ENCODE measurements around the gene MX1.
A peak's percentile ranks its signal among the peaks of the same experiment; 100 is the strongest.

The MX1 gene

DNA sequence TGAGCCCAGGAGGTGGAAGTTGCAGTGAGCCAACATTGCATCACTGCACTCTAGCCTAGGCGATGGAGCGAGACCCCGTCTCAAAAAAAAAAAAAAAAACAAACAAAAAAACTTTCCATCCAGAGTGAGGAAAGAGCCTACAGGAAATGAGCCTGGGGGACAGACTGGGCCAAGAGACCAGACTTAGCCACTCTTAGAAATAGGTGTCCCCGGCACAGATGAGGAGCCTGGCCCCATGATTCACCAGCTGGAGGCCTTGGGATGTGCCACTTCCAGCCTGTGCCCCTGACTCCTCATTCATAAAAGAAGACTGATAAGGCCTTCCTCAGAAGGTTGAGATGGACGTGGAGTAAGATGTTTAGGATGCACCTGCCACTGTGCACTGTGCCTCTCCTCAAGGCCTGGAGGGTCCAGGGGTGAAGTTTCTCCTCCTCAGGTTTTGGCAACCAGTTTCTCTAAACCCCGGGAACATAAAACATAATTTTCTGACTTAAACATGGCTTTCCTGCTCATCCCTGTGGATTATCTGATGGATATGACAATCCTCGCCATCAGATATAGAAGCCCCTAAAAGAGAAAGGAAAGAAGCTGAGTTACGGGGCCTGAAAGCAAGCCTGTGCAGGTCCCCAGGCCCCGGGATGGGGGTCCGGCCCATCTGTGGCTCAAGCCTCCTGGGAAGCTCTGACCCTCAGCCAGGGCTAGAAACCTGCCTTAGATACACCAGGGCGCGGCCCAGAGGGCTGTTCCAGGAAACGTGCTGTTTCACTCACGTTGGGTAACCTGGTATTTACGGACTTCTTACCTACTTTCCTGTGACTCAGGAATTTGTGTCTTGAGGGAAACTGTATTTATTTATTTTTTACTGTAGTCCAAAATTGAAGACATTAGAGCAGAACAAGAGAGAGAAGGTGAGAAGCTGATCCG is 26.0 kb downstream of the MX1 start:
- no peak overlapping the region for H3K4me3 ChIP-seq (ENCODE audit: low read depth, low read length)
- no peak for DNase-seq (ENCODE audit: low read depth)

DNA sequence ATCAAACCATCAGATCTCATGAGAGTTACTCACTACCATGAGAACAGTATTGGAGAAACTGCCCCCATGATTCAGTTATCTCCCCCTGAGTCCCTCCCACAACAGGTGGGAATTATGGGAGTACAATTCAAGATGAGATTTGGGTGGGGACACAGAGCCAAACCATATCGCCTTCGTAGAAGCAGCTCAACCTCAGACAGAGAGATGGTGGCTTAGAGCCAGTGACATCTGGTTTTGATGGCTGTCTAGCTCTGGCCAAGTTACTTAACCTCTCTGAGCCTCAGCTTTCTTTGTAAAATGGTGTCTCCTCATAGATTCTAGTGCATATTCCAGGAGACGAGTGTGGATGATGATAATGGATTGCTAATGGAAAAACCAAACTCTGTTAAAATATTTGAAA is 27.2 kb downstream of the MX1 start:
- no peak for DNase-seq (ENCODE audit: low read depth)
- H3K4me3 ChIP-seq (ENCODE audit: low read depth, low read length) = no peak overlapping the region

DNA sequence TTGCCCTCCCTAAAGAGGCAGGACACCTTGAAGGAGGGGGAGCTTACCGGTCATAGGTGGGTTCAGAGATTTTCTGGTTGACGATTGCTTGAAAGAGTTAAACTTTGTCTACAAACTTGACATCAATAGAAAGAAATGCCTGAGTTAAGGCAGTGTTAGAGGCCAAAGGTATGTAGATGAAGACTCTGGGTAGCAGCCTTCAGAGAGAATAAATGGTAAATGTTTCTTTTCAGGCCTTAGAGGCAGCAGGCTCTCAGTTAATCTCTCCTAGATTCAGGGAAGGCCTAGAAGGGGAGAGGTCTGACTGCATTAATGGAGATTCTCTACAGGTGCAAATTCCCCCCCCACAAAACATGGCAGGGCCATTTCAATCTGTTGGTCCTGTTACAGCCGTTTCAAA is 27.7 kb downstream of the MX1 start:
- no peak overlapping the region for H3K4me3 ChIP-seq (ENCODE audit: low read depth, low read length)
- DNase-seq (ENCODE audit: low read depth) = no peak

DNA sequence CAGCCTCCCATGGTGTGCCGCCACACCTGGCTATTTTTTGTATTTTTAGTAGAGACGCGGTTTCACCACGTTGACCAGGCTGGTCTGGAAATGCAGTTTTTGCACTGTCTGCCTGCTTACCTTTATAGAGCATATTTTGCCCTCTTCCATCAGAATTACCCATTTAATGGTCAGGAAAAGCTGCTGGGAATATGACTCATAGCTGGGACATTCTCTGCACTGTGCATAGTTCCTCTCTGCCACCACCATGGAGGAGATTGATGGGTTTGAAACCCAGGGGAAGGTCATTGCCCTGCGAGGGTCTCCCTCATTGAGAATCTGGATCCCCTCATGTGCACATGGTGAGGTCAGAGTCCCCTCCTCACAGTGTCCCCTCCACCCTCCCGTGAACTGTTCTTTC is 32.1 kb downstream of the MX1 start:
- no peak for DNase-seq (ENCODE audit: low read depth)
- no peak overlapping the region for H3K4me3 ChIP-seq (ENCODE audit: low read depth, low read length)

DNA sequence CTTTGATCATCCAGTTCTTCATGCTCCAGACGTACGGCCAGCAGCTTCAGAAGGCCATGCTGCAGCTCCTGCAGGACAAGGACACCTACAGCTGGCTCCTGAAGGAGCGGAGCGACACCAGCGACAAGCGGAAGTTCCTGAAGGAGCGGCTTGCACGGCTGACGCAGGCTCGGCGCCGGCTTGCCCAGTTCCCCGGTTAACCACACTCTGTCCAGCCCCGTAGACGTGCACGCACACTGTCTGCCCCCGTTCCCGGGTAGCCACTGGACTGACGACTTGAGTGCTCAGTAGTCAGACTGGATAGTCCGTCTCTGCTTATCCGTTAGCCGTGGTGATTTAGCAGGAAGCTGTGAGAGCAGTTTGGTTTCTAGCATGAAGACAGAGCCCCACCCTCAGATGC is 32.5 kb downstream of the MX1 start:
- no peak for DNase-seq (ENCODE audit: low read depth)
- no peak overlapping the region for H3K4me3 ChIP-seq (ENCODE audit: low read depth, low read length)

DNA sequence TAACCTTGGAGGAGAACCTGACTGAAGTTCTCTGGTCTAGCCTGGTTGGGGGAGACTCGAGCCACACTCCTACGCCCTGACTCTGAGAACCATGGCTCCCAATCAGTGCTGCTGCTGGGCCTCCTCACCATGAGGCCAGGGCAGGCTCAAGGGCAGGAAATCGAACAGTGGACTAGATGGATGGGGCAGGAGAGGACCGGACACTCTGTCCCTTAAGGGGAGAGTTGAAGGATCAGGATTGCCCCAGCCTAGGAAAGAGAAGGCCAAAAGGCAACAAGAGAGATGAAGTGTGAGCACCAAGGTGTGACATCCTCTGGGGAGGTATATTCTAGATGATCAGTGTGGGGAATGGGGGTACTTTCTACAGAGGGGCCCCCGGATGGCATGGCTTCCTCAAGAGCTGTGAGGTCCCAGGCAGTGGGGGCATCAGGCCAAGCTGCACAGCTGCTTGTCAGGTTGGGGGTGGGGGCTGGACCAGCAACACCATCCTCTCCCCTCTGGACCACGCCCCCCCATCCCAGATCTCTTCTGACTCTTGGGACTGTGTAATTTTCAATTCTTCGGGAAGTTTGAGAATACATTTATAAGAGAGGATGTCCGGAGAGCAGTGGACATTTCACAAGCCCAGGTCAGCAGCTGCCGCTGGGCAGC is 34.0 kb downstream of the MX1 start:
- DNase-seq (ENCODE audit: low read depth) = no peak
- H3K4me3 ChIP-seq (ENCODE audit: low read depth, low read length) = no peak overlapping the region

DNA sequence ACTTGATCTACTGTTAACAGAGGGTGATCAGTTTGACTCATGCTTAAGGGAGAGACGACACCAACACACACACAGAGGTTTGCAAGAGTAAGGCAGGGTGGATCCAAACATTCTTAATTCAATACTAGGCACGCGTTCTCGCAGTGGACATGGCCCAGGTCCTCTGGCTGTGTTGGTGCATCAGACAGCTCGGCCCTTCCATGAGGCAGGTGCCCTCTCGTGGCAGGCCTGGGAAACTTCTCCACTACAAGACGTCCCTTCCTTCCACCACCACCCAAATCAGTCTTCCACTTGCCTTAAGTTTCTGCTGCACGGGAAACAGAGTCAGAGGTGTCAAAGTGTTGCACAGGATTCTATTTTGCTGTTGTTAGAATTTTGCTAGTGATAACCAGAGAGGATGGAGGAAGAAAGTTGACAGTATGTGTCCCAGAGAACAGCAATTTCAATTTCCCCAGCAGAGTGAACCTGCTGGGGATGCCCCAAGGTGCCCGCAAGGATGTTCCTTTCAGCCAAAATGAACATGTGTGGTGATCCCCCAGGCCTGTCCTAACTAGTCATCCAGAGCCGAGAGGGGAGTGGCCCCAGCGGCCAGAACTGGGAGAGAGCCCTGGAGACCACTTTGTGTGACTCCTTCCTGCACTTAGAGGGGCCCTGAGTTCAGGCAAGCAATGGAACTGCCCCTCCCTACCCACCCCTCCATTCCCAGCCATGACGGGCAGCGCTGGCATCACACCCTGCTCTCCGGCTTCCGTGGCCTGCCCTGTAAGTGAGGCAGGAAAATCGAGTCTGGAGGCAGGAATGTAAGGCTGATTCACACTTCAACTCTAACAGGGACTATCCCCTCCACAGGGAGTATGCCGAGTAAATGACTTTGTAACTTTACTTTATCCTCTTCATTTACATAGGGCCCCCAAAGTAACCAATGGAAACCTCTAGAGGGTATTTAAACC is 34.8 kb downstream of the MX1 start:
- DNase-seq (ENCODE audit: low read depth) = peak; percentile 33

DNA sequence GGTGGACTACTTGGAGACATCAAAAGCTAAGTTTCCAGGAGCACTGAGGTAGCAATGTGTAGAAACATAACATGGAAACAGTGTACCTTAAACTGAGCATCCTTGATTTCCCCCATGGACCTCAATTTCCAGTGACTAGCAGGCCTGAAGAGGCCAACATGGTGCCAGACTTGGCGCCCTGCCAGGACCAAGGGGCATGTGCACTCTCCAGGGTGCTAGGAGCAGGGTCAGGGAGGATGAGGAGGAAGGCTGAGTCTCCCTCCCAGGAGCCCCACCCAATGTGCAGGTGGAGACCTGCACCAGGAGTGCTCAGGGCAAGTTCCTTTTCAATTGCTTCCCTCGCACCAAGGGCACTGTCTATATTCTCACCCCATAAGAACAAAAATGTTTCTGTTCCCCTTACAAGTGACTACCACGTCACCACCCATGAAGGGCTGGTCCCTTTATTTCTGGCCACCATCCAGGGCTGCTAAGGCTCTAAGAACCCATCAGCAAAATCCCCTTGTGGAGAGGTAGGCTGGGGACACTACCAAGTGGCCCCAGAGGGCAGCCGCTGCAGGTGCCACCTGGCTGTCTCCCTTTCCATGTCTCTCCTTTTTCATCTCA is 39.2 kb downstream of the MX1 start:
- H3K4me3 ChIP-seq (ENCODE audit: low read depth, low read length) = no peak overlapping the region
- DNase-seq (ENCODE audit: low read depth) = no peak

More for the DNA sequence above, 34.8 kb downstream of the MX1 start:
- H3K4me3 ChIP-seq (ENCODE audit: low read depth, low read length) = no peak overlapping the region

DNA sequence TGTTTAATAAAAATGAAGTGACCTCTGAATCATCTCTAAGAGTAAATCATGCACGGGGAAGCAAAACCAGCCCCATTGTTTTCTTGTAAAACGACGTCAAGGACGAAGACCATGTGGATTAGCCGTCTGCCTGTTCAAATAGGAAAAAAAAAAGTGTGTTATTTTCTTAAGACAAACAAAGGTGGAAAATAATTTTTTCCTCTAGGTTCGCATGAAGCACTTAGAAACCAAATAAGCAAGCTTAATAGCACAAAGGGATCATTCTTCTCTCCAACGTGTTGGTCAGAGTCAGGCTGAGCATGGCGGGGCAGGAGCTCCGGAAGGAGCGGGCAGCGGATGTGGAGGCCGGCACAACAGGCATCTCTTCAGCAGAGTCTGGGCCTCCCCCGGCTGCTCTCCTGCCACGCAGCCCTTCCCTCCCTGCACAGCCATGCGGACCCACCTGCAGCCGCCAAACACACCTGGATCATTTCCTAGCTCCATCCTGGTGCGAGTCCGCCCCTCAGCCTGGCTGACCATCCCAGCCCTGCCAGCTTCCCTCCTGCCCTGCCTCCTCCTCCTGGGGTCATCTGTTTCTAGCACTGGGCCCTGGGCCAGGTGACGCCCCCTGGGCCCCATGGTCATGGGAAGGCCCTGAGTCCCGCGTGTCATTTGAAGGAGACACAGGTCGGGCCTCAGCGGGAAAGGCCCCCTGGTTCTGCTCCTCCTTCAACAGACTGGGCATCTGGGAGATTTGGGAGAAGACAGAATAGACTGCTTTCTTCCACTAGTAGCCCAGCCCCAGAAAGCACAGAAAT is 40.2 kb downstream of the MX1 start:
- DNase-seq (ENCODE audit: low read depth) = no peak
- no peak overlapping the region for H3K4me3 ChIP-seq (ENCODE audit: low read depth, low read length)

DNA sequence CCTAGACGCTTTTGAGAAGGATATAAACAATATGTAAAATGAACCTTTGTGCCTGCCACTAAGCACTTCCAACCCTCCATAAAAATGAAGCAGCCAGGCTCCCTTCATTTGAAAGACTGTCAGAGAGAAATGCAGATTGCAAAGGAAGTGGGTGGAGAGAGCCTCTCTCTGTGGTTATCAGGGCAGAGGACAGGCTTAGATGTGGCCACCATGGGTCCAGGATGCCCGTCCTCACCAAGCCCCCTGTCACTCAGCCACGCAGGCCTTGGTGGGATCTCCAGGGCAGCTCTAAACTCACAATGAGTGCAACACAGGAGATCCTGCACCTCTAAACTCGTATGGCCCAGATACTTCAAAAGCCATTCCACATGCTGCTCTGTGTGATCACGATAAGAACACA is 44.0 kb downstream of the MX1 start:
- no peak overlapping the region for H3K4me3 ChIP-seq (ENCODE audit: low read depth, low read length)
- no peak for DNase-seq (ENCODE audit: low read depth)

DNA sequence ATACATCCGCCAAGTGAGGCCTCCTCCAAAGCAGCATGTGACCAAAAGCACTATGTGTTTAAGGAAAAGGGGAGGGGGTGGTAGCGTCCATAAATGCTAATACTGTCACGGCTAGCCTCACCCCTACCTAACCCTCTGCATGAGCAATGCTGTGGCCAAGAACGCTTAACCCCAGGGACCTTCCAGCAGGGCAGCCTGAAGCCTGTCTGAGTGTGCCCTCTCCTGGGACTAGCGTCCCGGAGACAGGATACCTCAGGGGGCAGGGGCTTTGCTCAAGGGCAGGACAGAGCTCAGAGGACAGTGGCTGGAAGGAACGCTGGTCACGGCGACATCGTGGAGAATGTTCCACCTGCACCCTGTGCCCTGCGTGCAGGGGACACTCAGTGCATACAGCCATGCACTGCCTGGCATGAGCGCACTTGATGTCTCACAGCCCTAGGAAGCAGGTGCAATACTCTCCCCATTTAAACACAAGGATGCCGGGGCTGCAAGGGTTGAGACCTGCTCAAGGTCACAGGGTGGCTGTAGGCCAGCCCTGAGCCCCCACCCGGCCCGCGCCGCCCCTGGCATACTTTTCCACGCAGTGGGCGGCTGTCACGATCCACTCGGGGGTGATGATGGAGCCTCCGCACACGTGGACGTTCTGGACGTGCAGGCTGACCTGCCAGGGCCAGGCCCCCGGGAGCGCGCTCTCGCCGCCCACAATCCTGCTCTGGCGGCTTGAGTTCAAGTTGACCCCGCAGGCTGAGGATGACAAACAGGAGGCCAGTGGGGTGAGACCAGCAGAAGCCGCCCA is 46.9 kb downstream of the MX1 start:
- DNase-seq (ENCODE audit: low read depth) = no peak
- no peak overlapping the region for H3K4me3 ChIP-seq (ENCODE audit: low read depth, low read length)

DNA sequence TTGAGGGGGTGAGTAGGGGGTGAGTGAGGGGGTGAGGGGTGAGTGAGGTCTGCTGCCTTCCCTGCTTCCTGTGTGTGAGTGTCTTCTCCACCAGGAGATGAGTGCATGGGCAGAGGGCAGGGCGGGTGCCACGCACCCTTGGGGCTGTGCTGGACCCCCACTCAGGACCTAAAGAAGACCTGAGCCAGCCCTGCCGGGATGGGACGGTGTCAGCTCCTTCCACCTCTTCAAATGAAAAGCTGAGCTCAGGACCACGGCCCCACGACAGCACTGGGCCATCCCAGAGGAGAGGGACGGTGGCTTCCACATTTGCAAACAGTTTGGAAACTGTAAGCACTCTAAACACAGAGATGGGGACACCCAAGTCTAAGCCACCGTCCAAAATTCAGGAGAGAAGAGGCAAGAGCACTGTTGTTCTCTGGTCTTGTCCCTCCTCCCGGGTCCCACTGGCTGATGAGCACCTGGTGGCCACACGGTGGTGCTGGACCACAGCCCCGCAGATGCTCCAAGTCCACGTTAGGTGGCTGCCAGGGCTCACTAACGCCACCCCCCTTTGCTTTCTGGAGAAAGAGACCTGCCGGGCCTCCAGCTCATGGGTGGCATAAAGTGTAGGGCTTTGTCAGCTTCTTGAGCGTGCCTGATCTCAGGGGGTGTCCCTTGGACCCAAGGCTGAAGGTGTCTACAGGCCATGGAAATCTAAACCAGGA is 49.8 kb downstream of the MX1 start:
- no peak overlapping the region for H3K4me3 ChIP-seq (ENCODE audit: low read depth, low read length)
- no peak for DNase-seq (ENCODE audit: low read depth)

DNA sequence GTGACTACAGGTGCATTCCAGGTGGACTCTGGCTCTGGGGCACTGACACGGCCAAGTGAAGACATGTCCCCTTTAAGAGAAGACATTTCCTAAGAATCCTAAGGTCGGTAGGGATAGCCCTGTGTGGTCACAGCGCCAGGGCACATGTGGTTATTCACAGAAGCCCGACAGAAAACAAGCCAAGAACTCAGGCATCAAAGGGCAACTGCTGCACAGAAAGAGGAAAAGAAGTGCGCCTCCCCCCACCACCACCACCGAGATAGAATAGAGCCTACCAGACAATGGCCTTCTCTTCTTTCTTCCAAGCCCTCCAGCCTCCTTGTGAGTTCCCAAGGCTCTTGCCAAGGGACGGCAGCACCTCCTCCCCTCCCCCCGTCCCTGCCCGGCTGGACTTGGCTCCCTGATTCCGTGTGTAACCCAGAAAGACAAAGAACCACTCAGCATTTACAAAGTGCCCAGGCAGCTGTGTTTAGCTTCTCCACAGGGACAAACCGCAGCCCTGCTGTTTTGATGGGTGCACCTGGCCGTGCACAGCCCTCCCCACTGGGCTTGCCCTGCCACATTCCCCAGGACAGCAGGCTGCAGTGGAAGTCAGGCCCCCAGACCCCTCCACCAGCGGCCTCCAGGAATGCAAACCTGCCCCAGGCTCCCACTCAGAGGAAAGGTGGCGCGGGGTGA is 51.7 kb downstream of the MX1 start:
- no peak overlapping the region for H3K4me3 ChIP-seq (ENCODE audit: low read depth, low read length)
- no peak for DNase-seq (ENCODE audit: low read depth)

DNA sequence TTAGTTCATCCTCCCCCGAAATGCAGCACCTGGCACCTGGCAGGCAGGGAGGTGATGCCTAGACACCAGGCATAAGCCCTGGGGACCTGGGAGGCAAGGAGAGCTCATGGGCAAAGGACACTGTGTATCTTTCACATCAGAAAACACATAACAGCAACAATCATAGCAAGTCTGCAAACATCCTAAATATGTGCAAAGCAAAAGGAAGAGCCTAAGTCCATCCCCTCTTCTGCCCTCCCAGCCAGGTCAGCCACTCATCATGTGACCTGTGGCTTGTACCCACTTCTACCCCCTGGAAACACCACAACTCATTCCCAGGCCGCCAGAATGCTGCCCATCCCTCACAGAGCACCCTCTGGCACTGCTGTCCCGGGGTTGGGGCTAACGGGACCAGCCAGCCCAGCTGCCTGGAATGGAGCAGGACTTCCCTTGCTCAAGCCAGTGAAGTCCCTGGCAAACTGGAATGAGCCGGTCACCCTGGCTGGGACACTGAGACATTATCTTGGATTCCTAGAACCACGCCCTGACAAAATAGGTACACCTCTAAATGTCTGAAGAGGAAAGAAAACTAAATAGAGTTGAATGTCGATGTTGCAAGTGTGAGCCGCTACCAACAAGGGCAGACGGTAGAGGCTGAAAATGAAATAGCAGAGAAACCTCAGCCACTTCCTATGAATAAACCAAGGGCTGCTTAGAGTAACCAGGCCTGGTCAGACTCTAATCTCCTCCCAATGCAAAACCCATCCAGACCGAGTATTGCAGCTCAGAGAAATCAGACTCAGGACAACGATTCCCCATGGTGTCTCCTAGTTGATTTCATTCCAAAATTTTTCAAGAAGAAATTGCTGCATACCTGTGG is 52.5 kb downstream of the MX1 start:
- DNase-seq (ENCODE audit: low read depth) = no peak
- no peak overlapping the region for H3K4me3 ChIP-seq (ENCODE audit: low read depth, low read length)

DNA sequence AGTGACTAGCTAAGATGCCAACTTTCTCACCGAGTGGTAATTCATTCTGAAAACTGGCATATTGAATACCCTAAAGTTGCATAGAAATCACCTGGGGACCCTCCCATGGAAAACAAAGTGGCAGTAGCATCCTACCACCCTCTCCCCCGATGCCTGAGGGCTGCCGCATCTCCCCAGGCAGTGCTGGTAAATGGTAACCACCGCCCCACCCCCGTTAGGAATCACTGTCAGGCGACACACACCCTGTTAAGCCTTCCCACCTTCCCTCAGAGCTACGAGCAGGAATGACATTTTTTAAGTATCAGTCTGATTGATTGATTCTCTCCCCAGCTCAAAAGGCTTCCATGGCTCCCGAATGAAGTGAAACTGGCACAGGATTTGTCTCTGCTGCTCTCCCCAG is 53.6 kb downstream of the MX1 start:
- H3K4me3 ChIP-seq (ENCODE audit: low read depth, low read length) = no peak overlapping the region
- DNase-seq (ENCODE audit: low read depth) = no peak

DNA sequence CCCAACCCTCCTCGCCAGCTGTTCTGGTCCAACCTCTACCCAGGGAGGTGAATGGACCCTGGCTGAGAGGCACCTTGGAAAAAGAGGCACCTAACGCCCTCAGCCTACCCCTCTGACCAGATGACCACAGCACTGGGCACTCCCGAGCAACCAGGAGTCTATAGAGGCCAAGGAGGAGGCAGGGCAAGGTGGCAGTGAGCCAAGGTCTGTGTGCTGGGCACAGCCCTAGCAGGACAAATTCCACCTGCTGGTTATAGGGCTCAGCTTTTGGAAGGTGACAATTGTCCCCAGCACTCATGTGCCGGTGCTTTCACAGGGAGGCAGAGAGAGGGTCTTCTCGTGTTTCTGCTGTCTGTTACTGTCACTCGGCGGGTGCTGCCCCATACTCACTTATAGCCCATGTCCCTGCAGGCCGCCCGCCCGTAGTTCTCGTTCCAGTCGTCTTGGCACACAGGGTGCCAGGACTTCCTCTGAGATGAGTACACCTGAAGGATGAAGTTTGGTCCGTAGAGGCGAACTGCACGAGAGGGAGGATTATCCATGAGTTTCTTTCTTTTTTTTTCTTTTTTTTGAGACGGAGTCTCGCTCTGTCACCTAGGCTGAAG is 54.1 kb downstream of the MX1 start:
- H3K4me3 ChIP-seq (ENCODE audit: low read depth, low read length) = no peak overlapping the region
- no peak for DNase-seq (ENCODE audit: low read depth)
